Measurements from ENCODE around the gene EPS8L2. TPM values are rescaled to one million over a fixed set of nuclear protein-coding genes. Genes with fewer than 3 reads are reported as not detected.

Gene EPS8L2
- total RNA-seq, 1 donor from 2014 or later, result 12.1 TPM

- no peak for DNase-seq (ENCODE audit: low spot score)
Measured at GRCh38 chr11:760236-760635, 54.2 kb downstream of the EPS8L2 start.

GRCh38 chr11:761526-762108 is 55.6 kb downstream of the EPS8L2 start:
- no peak for DNase-seq (ENCODE audit: low spot score)

GRCh38 chr11:762421-763072 is 56.5 kb downstream of the EPS8L2 start:
- DNase-seq (ENCODE audit: low spot score), result no peak

GRCh38 chr11:763073-763463 is 57.0 kb downstream of the EPS8L2 start:
- no peak for DNase-seq (ENCODE audit: low spot score)

GRCh38 chr11:763549-764321 is 57.7 kb downstream of the EPS8L2 start:
- DNase-seq (ENCODE audit: low spot score), result no peak

- no peak for DNase-seq (ENCODE audit: low spot score)
Measured at GRCh38 chr11:764322-765024, 58.4 kb downstream of the EPS8L2 start.

GRCh38 chr11:765025-765801 is 59.2 kb downstream of the EPS8L2 start:
- DNase-seq (ENCODE audit: low spot score), result no peak

GRCh38 chr11:765802-766091 is 59.7 kb downstream of the EPS8L2 start:
- DNase-seq (ENCODE audit: low spot score), result no peak

- DNase-seq (ENCODE audit: low spot score), result no peak
Measured at GRCh38 chr11:766106-766935, 60.3 kb downstream of the EPS8L2 start.

- DNase-seq (ENCODE audit: low spot score), result no peak
Measured at GRCh38 chr11:766936-767210, 60.8 kb downstream of the EPS8L2 start.

- DNase-seq (ENCODE audit: low spot score), result no peak
Measured at GRCh38 chr11:767238-767637, 61.2 kb downstream of the EPS8L2 start.

- DNase-seq (ENCODE audit: low spot score), result no peak
Measured at GRCh38 chr11:769887-770641, 64.0 kb downstream of the EPS8L2 start.

- DNase-seq (ENCODE audit: low spot score), result no peak
Measured at GRCh38 chr11:770642-771616, 64.9 kb downstream of the EPS8L2 start.

- no peak for DNase-seq (ENCODE audit: low spot score)
Measured at GRCh38 chr11:771617-772204, 65.7 kb downstream of the EPS8L2 start.

GRCh38 chr11:772429-773390 is 66.7 kb downstream of the EPS8L2 start:
- DNase-seq (ENCODE audit: low spot score), result no peak

GRCh38 chr11:773425-773824 is 67.4 kb downstream of the EPS8L2 start:
- DNase-seq (ENCODE audit: low spot score), result no peak

GRCh38 chr11:773830-774229 is 67.8 kb downstream of the EPS8L2 start:
- no peak for DNase-seq (ENCODE audit: low spot score)

All from mesenteric fat pad (tissue), 1 donor.